ENCODE data around the gene ARF5.
A peak's percentile ranks its signal among the peaks of the same experiment; 100 is the strongest.
"Not testable (repeated sequence)": the region's sequence is repeated elsewhere in the genome, so short reads cannot be mapped to it uniquely, and the experiment has no call there.

The ARF5 gene

GRCh38 chr7:127588019-127588696, at the start of gene ARF5:
Gene ARF5 (plus strand): TSS chr7:127588411. CDS start chr7:127588499, 88 bp downstream.
- peaks cover 21% of the 10 kb centered on the region for H3K4me1 ChIP-seq (ENCODE audit: control insufficient read depth, insufficient read depth, low read length, unreplicated experiment)
- H2AFZ ChIP-seq (ENCODE audit: low read length, unreplicated experiment): peak within 1 kb of the TSS; percentile 98
- H3K27ac ChIP-seq (ENCODE audit: low read depth, low read length): no peak within 1 kb of the TSS
- H3K27me3 ChIP-seq (ENCODE audit: insufficient read depth, low read length): no peaks in the 10 kb centered on the region
- peaks cover 35% of the 10 kb centered on the region for H3K79me2 ChIP-seq (ENCODE audit: control insufficient read depth, insufficient read depth, low read length, unreplicated experiment)
- peak within 1 kb of the TSS; percentile 97 for H3K4me3 ChIP-seq (ENCODE audit: low read depth, low read length)
- H3K36me3 ChIP-seq (ENCODE audit: insufficient read depth, low read length): no peaks in the 10 kb centered on the region; the same call in 1 of the 2 replicates

GRCh38 chr7:127539116-127539515, 49.1 kb upstream of the ARF5 start:
- Histone ChIP-seq H2AFZ (ENCODE audit: low read length, unreplicated experiment) (no peak overlapping the region), H3K27me3 (ENCODE audit: insufficient read depth, low read length) (peaks cover 60% of the 10 kb centered on the region), H3K36me3 (ENCODE audit: insufficient read depth, low read length) (no peaks in the 10 kb centered on the region)

DNA sequence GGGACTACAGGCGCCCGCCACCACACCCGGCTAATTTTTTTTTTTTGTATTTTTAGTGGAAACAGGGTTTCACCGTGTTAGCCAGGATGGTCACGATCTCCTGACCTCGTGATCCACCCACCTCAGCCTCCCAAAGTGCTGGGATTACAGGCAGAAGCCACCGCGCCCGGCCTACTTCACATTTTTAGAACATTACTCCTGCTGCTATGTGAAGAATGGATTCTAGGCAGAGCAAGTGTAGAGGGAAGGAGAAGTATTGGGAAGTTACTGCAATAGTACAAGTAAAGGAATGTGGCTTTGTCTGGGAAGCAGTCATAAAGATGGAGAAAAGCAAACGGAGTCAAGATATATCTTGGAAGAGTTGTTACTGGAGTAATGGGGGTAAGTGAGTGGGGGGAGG, 47.8 kb upstream of the ARF5 start:
- not testable (repeated sequence) for H3K4me1 ChIP-seq (ENCODE audit: control insufficient read depth, insufficient read depth, low read length, unreplicated experiment); H3K27ac ChIP-seq (ENCODE audit: low read depth, low read length); H3K4me3 ChIP-seq (ENCODE audit: low read depth, low read length); H2AFZ ChIP-seq (ENCODE audit: low read length, unreplicated experiment); H3K36me3 ChIP-seq (ENCODE audit: insufficient read depth, low read length); H3K79me2 ChIP-seq (ENCODE audit: control insufficient read depth, insufficient read depth, low read length, unreplicated experiment)
- peaks cover 47% of the 10 kb centered on the region for H3K27me3 ChIP-seq (ENCODE audit: insufficient read depth, low read length)

More at GRCh38 chr7:127539116-127539515, 49.1 kb upstream of the ARF5 start:
- Histone ChIP-seq H3K27ac (ENCODE audit: low read depth, low read length) (no peak overlapping the region), H3K79me2 (ENCODE audit: control insufficient read depth, insufficient read depth, low read length, unreplicated experiment) (no peaks in the 10 kb centered on the region), H3K4me1 (ENCODE audit: control insufficient read depth, insufficient read depth, low read length, unreplicated experiment) (no peaks in the 10 kb centered on the region), H3K4me3 (ENCODE audit: low read depth, low read length) (no peak overlapping the region)

DNA sequence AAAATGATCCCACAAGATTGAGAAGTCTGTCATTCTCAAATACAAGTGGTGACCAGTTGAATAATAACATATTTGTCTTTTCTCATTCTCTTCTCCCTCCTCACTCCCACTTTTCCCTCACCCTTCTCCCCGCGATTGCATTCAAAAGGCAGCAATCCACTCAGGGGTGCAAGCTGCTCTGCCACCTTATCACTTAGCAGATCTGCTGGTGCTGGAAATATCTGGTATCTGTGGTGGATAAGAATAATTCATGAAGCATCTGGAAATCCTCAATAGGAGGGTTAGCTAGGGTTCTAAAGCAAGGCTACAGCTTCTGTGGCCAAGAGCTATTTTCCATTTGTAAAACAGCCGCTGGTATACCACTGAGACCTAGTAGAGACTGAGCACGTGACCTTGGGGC, 46.7 kb upstream of the ARF5 start:
- H2AFZ ChIP-seq (ENCODE audit: low read length, unreplicated experiment): no peak overlapping the region
- no peaks in the 10 kb centered on the region for H3K36me3 ChIP-seq (ENCODE audit: insufficient read depth, low read length)
- H3K27me3 ChIP-seq (ENCODE audit: insufficient read depth, low read length): peaks cover 36% of the 10 kb centered on the region
- no peak overlapping the region for H3K4me3 ChIP-seq (ENCODE audit: low read depth, low read length)
- no peak overlapping the region for H3K27ac ChIP-seq (ENCODE audit: low read depth, low read length)
- H3K79me2 ChIP-seq (ENCODE audit: control insufficient read depth, insufficient read depth, low read length, unreplicated experiment): no peaks in the 10 kb centered on the region
- no peaks in the 10 kb centered on the region for H3K4me1 ChIP-seq (ENCODE audit: control insufficient read depth, insufficient read depth, low read length, unreplicated experiment)

DNA sequence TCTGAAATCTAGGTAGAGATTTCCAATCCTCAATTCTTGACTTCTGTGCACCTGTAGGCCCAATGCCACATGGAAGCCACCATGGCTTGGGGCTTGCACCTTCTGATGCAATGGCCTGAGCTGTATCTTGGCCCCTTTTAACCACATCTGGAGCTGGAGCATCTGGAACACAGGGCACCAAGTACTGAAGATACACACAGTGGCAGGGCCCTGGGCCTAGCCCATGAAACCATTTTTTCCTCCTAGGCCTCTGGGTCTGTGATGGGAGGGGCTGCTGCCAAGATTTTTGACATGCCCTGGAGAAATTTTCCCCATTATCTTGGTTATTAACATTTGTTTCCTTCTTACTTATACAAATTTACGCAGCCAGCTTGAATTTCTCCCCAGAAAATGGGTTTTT, 41.9 kb upstream of the ARF5 start:
- Histone ChIP-seq H3K27me3 (ENCODE audit: insufficient read depth, low read length) (peaks cover 19% of the 10 kb centered on the region), H3K4me3 (ENCODE audit: low read depth, low read length) (no peak overlapping the region), H3K27ac (ENCODE audit: low read depth, low read length) (no peak overlapping the region), H3K79me2 (ENCODE audit: control insufficient read depth, insufficient read depth, low read length, unreplicated experiment) (no peaks in the 10 kb centered on the region), H2AFZ (ENCODE audit: low read length, unreplicated experiment) (no peak overlapping the region), H3K36me3 (ENCODE audit: insufficient read depth, low read length) (no peaks in the 10 kb centered on the region), H3K4me1 (ENCODE audit: control insufficient read depth, insufficient read depth, low read length, unreplicated experiment) (no peaks in the 10 kb centered on the region)

- H3K4me1 ChIP-seq (ENCODE audit: control insufficient read depth, insufficient read depth, low read length, unreplicated experiment): no peaks in the 10 kb centered on the region
- H3K79me2 ChIP-seq (ENCODE audit: control insufficient read depth, insufficient read depth, low read length, unreplicated experiment): no peaks in the 10 kb centered on the region
- no peaks in the 10 kb centered on the region for H3K36me3 ChIP-seq (ENCODE audit: insufficient read depth, low read length)
- H3K4me3 ChIP-seq (ENCODE audit: low read depth, low read length): no peak overlapping the region
- no peak overlapping the region for H3K27ac ChIP-seq (ENCODE audit: low read depth, low read length)
- peaks cover 23% of the 10 kb centered on the region for H3K27me3 ChIP-seq (ENCODE audit: insufficient read depth, low read length)
- H2AFZ ChIP-seq (ENCODE audit: low read length, unreplicated experiment): no peak overlapping the region
These were observed 38.0 kb upstream of the ARF5 start for GRCh38 chr7:127550247-127550646.

- H3K27ac ChIP-seq (ENCODE audit: low read depth, low read length): no peak overlapping the region
- H3K4me3 ChIP-seq (ENCODE audit: low read depth, low read length): no peak overlapping the region
- H3K79me2 ChIP-seq (ENCODE audit: control insufficient read depth, insufficient read depth, low read length, unreplicated experiment): no peaks in the 10 kb centered on the region
- H3K27me3 ChIP-seq (ENCODE audit: insufficient read depth, low read length): peaks cover 23% of the 10 kb centered on the region
- H2AFZ ChIP-seq (ENCODE audit: low read length, unreplicated experiment): no peak overlapping the region
- no peaks in the 10 kb centered on the region for H3K36me3 ChIP-seq (ENCODE audit: insufficient read depth, low read length)
- H3K4me1 ChIP-seq (ENCODE audit: control insufficient read depth, insufficient read depth, low read length, unreplicated experiment): no peaks in the 10 kb centered on the region
These were observed 36.3 kb upstream of the ARF5 start for GRCh38 chr7:127551941-127552340.

- H2AFZ ChIP-seq (ENCODE audit: low read length, unreplicated experiment): no peak overlapping the region
These were observed 31.8 kb upstream of the ARF5 start for GRCh38 chr7:127556404-127556803.

DNA sequence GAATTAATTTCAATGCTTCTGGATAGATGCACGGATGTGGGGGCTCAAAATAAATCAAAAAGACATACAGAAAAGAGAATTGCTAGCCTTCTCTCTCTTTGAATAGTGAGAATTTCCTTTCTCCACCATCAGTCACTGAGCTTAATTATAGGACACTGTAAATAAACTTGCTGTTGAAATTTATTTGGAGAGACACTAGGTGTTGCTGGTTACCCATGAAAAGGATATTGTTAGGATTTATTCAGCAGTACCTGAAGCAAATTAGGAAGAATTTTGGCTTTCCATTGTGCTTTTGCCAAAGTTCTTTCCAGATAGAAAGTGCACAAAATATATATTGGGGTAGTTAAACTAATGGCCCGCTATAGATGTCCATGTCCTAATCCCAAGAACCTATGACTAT, 30.4 kb upstream of the ARF5 start:
- no peaks in the 10 kb centered on the region for H3K4me1 ChIP-seq (ENCODE audit: control insufficient read depth, insufficient read depth, low read length, unreplicated experiment)
- H3K27me3 ChIP-seq (ENCODE audit: insufficient read depth, low read length): peaks cover 7% of the 10 kb centered on the region; the same call in 1 of the 2 replicates
- no peak overlapping the region for H3K27ac ChIP-seq (ENCODE audit: low read depth, low read length)
- no peaks in the 10 kb centered on the region for H3K36me3 ChIP-seq (ENCODE audit: insufficient read depth, low read length)
- no peaks in the 10 kb centered on the region for H3K79me2 ChIP-seq (ENCODE audit: control insufficient read depth, insufficient read depth, low read length, unreplicated experiment)
- no peak overlapping the region for H3K4me3 ChIP-seq (ENCODE audit: low read depth, low read length)
- H2AFZ ChIP-seq (ENCODE audit: low read length, unreplicated experiment): no peak overlapping the region

More at GRCh38 chr7:127556404-127556803, 31.8 kb upstream of the ARF5 start:
- Histone ChIP-seq H3K4me3 (ENCODE audit: low read depth, low read length) (no peak overlapping the region), H3K27ac (ENCODE audit: low read depth, low read length) (no peak overlapping the region), H3K27me3 (ENCODE audit: insufficient read depth, low read length) (peaks cover 7% of the 10 kb centered on the region; the same call in 1 of the 2 replicates), H3K4me1 (ENCODE audit: control insufficient read depth, insufficient read depth, low read length, unreplicated experiment) (no peaks in the 10 kb centered on the region), H3K36me3 (ENCODE audit: insufficient read depth, low read length) (no peaks in the 10 kb centered on the region), H3K79me2 (ENCODE audit: control insufficient read depth, insufficient read depth, low read length, unreplicated experiment) (no peaks in the 10 kb centered on the region)

GRCh38 chr7:127566242-127566641, 22.0 kb upstream of the ARF5 start:
- Histone ChIP-seq H2AFZ (ENCODE audit: low read length, unreplicated experiment) (no peak overlapping the region), H3K79me2 (ENCODE audit: control insufficient read depth, insufficient read depth, low read length, unreplicated experiment) (no peaks in the 10 kb centered on the region), H3K4me3 (ENCODE audit: low read depth, low read length) (no peak overlapping the region), H3K27ac (ENCODE audit: low read depth, low read length) (no peak overlapping the region), H3K36me3 (ENCODE audit: insufficient read depth, low read length) (no peaks in the 10 kb centered on the region), H3K4me1 (ENCODE audit: control insufficient read depth, insufficient read depth, low read length, unreplicated experiment) (no peaks in the 10 kb centered on the region), H3K27me3 (ENCODE audit: insufficient read depth, low read length) (no peaks in the 10 kb centered on the region)

DNA sequence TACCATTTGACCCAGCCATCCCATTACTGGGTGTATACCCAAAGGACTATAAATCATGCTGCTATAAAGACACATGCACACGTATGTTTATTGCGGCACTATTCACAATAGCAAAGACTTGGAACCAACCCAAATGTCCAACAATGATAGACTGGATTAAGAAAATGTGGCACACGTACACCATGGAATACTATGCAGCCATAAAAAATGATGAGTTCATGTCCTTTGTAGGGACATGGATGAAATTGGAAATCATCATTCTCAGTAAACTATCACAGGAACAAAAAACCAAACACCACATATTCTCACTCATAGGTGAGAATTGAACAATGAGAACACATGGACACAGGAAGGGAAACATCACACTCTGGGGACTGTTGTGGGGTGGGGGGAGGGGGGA, 20.2 kb upstream of the ARF5 start:
- H3K36me3 ChIP-seq (ENCODE audit: insufficient read depth, low read length); H3K27ac ChIP-seq (ENCODE audit: low read depth, low read length); H3K27me3 ChIP-seq (ENCODE audit: insufficient read depth, low read length); H2AFZ ChIP-seq (ENCODE audit: low read length, unreplicated experiment); H3K4me3 ChIP-seq (ENCODE audit: low read depth, low read length); H3K79me2 ChIP-seq (ENCODE audit: control insufficient read depth, insufficient read depth, low read length, unreplicated experiment); H3K4me1 ChIP-seq (ENCODE audit: control insufficient read depth, insufficient read depth, low read length, unreplicated experiment): not testable (repeated sequence)
